HL-60 (cell line): ENCODE measurements around the gene MGAT4B.
A peak's percentile ranks its signal among the peaks of the same experiment; 100 is the strongest.

ENCODE experiments used
- DNase-seq, 2 experiments: peaks; one replicate each; pipeline ENCODE4 v3.0.0-alpha.2; 2010 to 2020; ENCODE audit warnings: low read depth in 1 of 2, low spot score in 1 of 2
- H3K27ac ChIP-seq: fragments of 250-450 bp; sonication (Bioruptor Pico); replicated peaks from 2 replicates; pipeline ENCODE4 v1.5.1; 2020; ENCODE audit warnings: mild to moderate bottlenecking, moderate library complexity
- H3K27me3 ChIP-seq: fragments of 250-450 bp; sonication (Bioruptor Pico); 2 replicates; pipeline ENCODE4 v1.5.1; 2021; ENCODE audit warnings: mild to moderate bottlenecking, moderate library complexity; ENCODE audit not compliant: insufficient read depth, poor library complexity, severe bottlenecking
- H3K4me3 ChIP-seq: replicated peaks from 2 replicates; pipeline ENCODE4 v1.5.1; 2011; ENCODE audit warnings: mild to moderate bottlenecking, control low read depth, low read length; ENCODE audit not compliant: insufficient read depth
- GABPA ChIP-seq: IDR thresholded peaks from 2 replicates; pipeline ENCODE4 v1.6.1; 2012; ENCODE audit warnings: low read depth
- POLR2AphosphoS5 ChIP-seq: IDR thresholded peaks from 2 replicates; pipeline ENCODE4 v1.6.1; 2012; ENCODE audit warnings: low read depth
- SPI1 ChIP-seq: IDR thresholded peaks from 2 replicates; pipeline ENCODE4 v1.6.1; 2012; ENCODE audit warnings: low read depth, mild to moderate bottlenecking, borderline replicate concordance
- TF ChIP-seq, protein P1 (sequence below): IDR thresholded peaks from 2 replicates; pipeline ENCODE4 v1.6.1; 2012; ENCODE audit warnings: low read depth; ENCODE audit not compliant: insufficient replicate concordance
- TF ChIP-seq, protein P2 (sequence below): IDR thresholded peaks from one replicate; pipeline ENCODE4 v1.5.1; 2011; ENCODE audit warnings: low read length, control low read depth, inconsistent platforms; ENCODE audit not compliant: insufficient read depth

The MGAT4B gene

GRCh38 chr5:179769271-179769670, 37.4 kb downstream of the MGAT4B start:
- peak overlapping the region; percentile 45 for H3K27ac ChIP-seq
- H3K27me3 ChIP-seq: no peaks in the 10 kb centered on the region
- peak in 1 of 2 experiments; percentile 56 for DNase-seq
- no peak overlapping the region for H3K4me3 ChIP-seq
- TF ChIP-seq SPI1 (peak; percentile 51; the same call in 1 of the 2 replicates), POLR2AphosphoS5 (no peak)

GRCh38 chr5:179768326-179769085, 38.2 kb downstream of the MGAT4B start:
- no peak for DNase-seq
- Histone ChIP-seq H3K4me3 (no peak overlapping the region), H3K27ac (peak overlapping the region; percentile 45), H3K27me3 (no peaks in the 10 kb centered on the region)
- TF ChIP-seq GABPA: no peak
- TF ChIP-seq, protein P1, sequence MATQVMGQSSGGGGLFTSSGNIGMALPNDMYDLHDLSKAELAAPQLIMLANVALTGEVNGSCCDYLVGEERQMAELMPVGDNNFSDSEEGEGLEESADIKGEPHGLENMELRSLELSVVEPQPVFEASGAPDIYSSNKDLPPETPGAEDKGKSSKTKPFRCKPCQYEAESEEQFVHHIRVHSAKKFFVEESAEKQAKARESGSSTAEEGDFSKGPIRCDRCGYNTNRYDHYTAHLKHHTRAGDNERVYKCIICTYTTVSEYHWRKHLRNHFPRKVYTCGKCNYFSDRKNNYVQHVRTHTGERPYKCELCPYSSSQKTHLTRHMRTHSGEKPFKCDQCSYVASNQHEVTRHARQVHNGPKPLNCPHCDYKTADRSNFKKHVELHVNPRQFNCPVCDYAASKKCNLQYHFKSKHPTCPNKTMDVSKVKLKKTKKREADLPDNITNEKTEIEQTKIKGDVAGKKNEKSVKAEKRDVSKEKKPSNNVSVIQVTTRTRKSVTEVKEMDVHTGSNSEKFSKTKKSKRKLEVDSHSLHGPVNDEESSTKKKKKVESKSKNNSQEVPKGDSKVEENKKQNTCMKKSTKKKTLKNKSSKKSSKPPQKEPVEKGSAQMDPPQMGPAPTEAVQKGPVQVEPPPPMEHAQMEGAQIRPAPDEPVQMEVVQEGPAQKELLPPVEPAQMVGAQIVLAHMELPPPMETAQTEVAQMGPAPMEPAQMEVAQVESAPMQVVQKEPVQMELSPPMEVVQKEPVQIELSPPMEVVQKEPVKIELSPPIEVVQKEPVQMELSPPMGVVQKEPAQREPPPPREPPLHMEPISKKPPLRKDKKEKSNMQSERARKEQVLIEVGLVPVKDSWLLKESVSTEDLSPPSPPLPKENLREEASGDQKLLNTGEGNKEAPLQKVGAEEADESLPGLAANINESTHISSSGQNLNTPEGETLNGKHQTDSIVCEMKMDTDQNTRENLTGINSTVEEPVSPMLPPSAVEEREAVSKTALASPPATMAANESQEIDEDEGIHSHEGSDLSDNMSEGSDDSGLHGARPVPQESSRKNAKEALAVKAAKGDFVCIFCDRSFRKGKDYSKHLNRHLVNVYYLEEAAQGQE: no peak
- TF ChIP-seq POLR2AphosphoS5: no peak
- TF ChIP-seq, protein P2, sequence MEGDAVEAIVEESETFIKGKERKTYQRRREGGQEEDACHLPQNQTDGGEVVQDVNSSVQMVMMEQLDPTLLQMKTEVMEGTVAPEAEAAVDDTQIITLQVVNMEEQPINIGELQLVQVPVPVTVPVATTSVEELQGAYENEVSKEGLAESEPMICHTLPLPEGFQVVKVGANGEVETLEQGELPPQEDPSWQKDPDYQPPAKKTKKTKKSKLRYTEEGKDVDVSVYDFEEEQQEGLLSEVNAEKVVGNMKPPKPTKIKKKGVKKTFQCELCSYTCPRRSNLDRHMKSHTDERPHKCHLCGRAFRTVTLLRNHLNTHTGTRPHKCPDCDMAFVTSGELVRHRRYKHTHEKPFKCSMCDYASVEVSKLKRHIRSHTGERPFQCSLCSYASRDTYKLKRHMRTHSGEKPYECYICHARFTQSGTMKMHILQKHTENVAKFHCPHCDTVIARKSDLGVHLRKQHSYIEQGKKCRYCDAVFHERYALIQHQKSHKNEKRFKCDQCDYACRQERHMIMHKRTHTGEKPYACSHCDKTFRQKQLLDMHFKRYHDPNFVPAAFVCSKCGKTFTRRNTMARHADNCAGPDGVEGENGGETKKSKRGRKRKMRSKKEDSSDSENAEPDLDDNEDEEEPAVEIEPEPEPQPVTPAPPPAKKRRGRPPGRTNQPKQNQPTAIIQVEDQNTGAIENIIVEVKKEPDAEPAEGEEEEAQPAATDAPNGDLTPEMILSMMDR: no peak
- no peak for TF ChIP-seq SPI1

GRCh38 chr5:179767496-179768100, 39.1 kb downstream of the MGAT4B start:
- peak overlapping the region; percentile 50 for H3K27ac ChIP-seq
- H3K4me3 ChIP-seq: no peak overlapping the region
- H3K27me3 ChIP-seq: no peaks in the 10 kb centered on the region
- DNase-seq: no peak
- TF ChIP-seq, protein P2: no peak
- TF ChIP-seq, protein P1: no peak
- TF ChIP-seq GABPA: no peak
- no peak for TF ChIP-seq POLR2AphosphoS5
- TF ChIP-seq SPI1: no peak

DNA sequence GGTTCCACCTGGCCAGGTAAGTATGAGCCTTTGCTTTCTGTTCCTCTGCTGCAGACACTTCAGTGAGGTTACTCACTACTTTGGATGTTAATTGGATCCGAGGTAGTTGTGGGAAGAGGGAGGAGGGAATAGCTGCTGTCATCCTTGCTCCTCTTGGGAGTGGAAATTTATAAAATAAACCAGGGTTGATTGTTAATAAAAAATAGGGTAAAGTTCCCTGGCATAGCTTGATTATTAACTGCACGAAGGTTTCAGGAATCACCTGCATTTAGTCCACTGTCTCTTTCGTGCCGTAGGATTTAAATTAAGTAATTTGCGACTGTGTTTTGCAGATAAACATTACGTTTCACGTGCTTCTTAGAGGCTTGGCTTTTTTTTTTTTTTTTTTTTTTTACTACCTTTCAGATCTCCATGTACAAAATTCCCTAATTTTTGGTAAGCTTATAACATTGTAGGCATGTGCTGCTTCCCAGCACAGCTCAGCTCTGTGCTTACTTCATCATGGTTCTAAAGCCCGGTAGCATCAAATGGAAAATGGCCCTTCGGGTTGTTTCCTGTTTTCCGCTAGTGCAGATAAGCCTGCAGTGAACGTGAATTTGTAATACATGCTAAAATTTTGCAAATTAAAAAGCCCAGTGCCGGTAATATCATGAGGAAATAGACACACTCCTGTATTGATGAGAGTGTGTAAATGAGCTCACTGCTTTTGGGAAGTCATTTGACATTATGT, 39.8 kb downstream of the MGAT4B start:
- Histone ChIP-seq H3K4me3 (no peak overlapping the region), H3K27ac (peak overlapping the region; percentile 50), H3K27me3 (no peaks in the 10 kb centered on the region)
- DNase-seq: no peak
- TF ChIP-seq, protein P2: no peak
- no peak for TF ChIP-seq POLR2AphosphoS5
- TF ChIP-seq, protein P1: no peak
- TF ChIP-seq GABPA: no peak
- no peak for TF ChIP-seq SPI1
